Right lobe of liver (tissue), 6 donors: Measurements from ENCODE around the gene C1orf210. TPM values are rescaled to one million over a fixed set of nuclear protein-coding genes. Genes with fewer than 3 reads are reported as not detected.

ENCODE experiments used
- ATAC-seq, 4 donors: fragments of 200-7000 bp; cut with Tn5 transposase; one replicate each; pipeline ENCODE4 v1.9.1; 2020; ENCODE audit warnings: mild to moderate bottlenecking in 4 of 4, moderate library complexity in 4 of 4
- DNase-seq, 3 donors: peaks; one replicate each; pipeline ENCODE4 v3.0.0-alpha.2; 2020
- H3K27ac ChIP-seq, 3 donors: fragments of 200-600 bp; one replicate each; pipeline ENCODE4 v1.8.0; 2022
- H3K27me3 ChIP-seq, 2 donors: fragments of 200-600 bp; one replicate each; pipeline ENCODE4 v1.8.0; 2022
- H3K36me3 ChIP-seq, 4 donors: fragments of 200-600 bp; sonication (generic) in 1 of 4; one replicate each; pipeline versions ENCODE4 v1.5.1 to v1.8.0; 2017 to 2022; ENCODE audit warnings: control low read depth in 1 of 4
- H3K4me1 ChIP-seq, 4 donors: fragments of 200-600 bp; sonication (generic) in 1 of 4; one replicate each; pipeline versions ENCODE4 v1.5.1 to v1.8.0; 2017 to 2022; ENCODE audit warnings: control low read depth in 1 of 4
- H3K4me3 ChIP-seq, 3 donors: fragments of 200-600 bp; one replicate each; pipeline ENCODE4 v1.8.0; 2022
- H3K9me3 ChIP-seq, 4 donors: fragments of 200-600 bp; sonication (generic) in 1 of 4; one replicate each; pipeline versions ENCODE4 v1.5.1 to v1.8.0; 2017 to 2022; ENCODE audit warnings: control low read depth in 1 of 4
- CTCF ChIP-seq, 4 donors: fragments of 200-600 bp in 3 of 4; fragments of 450-650 bp in 1 of 4; IDR thresholded peaks; one replicate each; pipeline versions ENCODE4 v1.5.1 to v1.8.0; 2016 to 2022; ENCODE audit warnings: antibody characterized with exemption in 4 of 4, mild to moderate bottlenecking in 2 of 4
- POLR2A ChIP-seq: fragments of 450-650 bp; IDR thresholded peaks from one replicate; pipeline ENCODE4 v1.6.1; 2017; ENCODE audit warnings: antibody characterized with exemption, mild to moderate bottlenecking
- WGBS: methylation state at CpG from one replicate; pipeline ENCODE4 v1.1.6; 2018; ENCODE audit warnings: low coverage, low lambda C conversion rate; ENCODE audit not compliant: insufficient coverage; ENCODE audit errors: missing lambda C conversion rate; 5-methylcytosine and 5-hydroxymethylcytosine counted together
- intact Hi-C, 2 donors: fragments of 100-400 bp; cut with DNase I; formaldehyde crosslinking; loops; one replicate each; pipeline versions ENCODE4 v1.11.2 to v1.14.1; 2022
- total RNA-seq, 6 experiments: library from RNA; depleted of rRNA in 2 of 6; stranded (reverse); fragments of >200 nt in 2 of 6; fragmentation: NEBNext Ultra II Directional in 3 of 6; extraction: Animal tissue kit (Norgen Biotek cat#: 25700) in 3 of 6; gene quantifications; one replicate each; pipeline versions ENCODE4 v1.1.0 to v1.2.4, GENCODE V29; 2016 to 2023
- donor health status: DM: no; HTN: yes; CAD: no.
- donor health status: DM: no; HTN: no; CAD: no.
- donor health status: DM: no; HTN: no; CAD: no.
- donor health status: DM: no; HTN: yes; CAD: no.
- donor health status: DM: no; HTN: yes; CAD: no.

The C1orf210 gene
- total RNA-seq, 6 experiments from 2014 or later: 0.58 to 2.7 (median 1.7) TPM

DNA sequence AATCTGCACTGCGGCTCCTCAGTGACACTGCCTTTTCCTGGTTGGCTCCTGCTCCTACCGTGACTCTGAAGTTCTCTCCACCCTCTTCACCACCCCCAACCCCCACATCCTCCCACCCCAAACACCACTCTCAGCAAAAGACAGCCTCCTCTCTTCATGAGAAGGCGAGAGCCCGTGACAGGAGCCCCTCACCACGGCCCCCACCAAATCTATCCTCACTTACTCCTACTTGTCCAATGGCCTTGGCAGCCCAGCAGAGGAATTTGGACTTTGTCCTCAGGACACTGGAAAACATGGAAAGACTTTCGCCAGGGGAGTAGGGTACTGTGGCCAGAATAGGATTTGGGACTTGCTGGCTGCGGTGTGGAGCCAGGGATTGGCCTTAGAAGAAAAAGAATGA is 8.7 kb downstream of the C1orf210 start:
- intact Hi-C loops: no loop called here
- H3K27ac ChIP-seq: peak overlapping the region in 2 of 3 donors; percentile 77 to 87
- ATAC-seq: peak; percentile 70 to 75 (median 74)

GRCh38 chr1:43275826-43276620 is 9.4 kb downstream of the C1orf210 start:
- ATAC-seq (peak; percentile 10 to 17 (median 14)), DNase-seq (peak; percentile 6 to 47 (median 41))
- no peak for TF ChIP-seq CTCF (IDR thresholded peaks at IDR 0.05)
- no peak for TF ChIP-seq POLR2A
- intact Hi-C loops: no loop called here
- peak overlapping the region in 2 of 3 donors; percentile 29 to 33 for H3K4me3 ChIP-seq
- H3K36me3 ChIP-seq: no peaks in the 10 kb centered on the region
- peaks cover 0 to 36% (median 9%) of the 10 kb centered on the region in 4 donors for H3K4me1 ChIP-seq
- H3K9me3 ChIP-seq: no peaks in the 10 kb centered on the region
- H3K27ac ChIP-seq: peak overlapping the region in 2 of 3 donors; percentile 77 to 87
- H3K27me3 ChIP-seq: no peaks in the 10 kb centered on the region
- WGBS: 93% methylated on average over 6 of the region's 12 CpGs

More for the DNA sequence above, 8.7 kb downstream of the C1orf210 start:
- 9% methylated on average over 7 of the region's 7 CpGs for WGBS
- peak overlapping the region in 2 of 3 donors; percentile 29 to 33 for H3K4me3 ChIP-seq
- no peaks in the 10 kb centered on the region for H3K9me3 ChIP-seq
- DNase-seq: peak; percentile 29 to 74 (median 68)
- H3K27me3 ChIP-seq: no peaks in the 10 kb centered on the region
- H3K4me1 ChIP-seq: peaks cover 0 to 43% (median 11%) of the 10 kb centered on the region in 4 donors
- H3K36me3 ChIP-seq: no peaks in the 10 kb centered on the region
- TF ChIP-seq CTCF (IDR thresholded peaks at IDR 0.05): no peak

GRCh38 chr1:43274804-43275180 is 10.6 kb downstream of the C1orf210 start:
- Histone ChIP-seq H3K36me3 (no peaks in the 10 kb centered on the region), H3K27ac (no peak overlapping the region), H3K27me3 (no peaks in the 10 kb centered on the region), H3K4me1 (peaks cover 0 to 34% (median 9%) of the 10 kb centered on the region in 4 donors), H3K9me3 (no peaks in the 10 kb centered on the region), H3K4me3 (no peak overlapping the region)
- intact Hi-C loops: no loop called here
- ATAC-seq: no peak
- WGBS: 94% methylated on average over 2 of the region's 8 CpGs
- DNase-seq: peak; percentile 6 to 36 (median 33)
- TF ChIP-seq POLR2A (no peak), CTCF (IDR thresholded peaks at IDR 0.05) (no peak)

- Histone ChIP-seq H3K4me1 (peaks cover 0 to 31% (median 9%) of the 10 kb centered on the region in 4 donors), H3K4me3 (no peak overlapping the region), H3K27ac (no peak overlapping the region), H3K27me3 (no peaks in the 10 kb centered on the region), H3K36me3 (no peaks in the 10 kb centered on the region), H3K9me3 (no peaks in the 10 kb centered on the region)
- DNase-seq (peak; percentile 18 to 30 (median 20)), ATAC-seq (peak in 1 of 4 donors; percentile 7)
- 49% methylated on average over 8 of the region's 11 CpGs for WGBS
- intact Hi-C loops: no loop called here
- TF ChIP-seq POLR2A (no peak), CTCF (IDR thresholded peaks at IDR 0.05) (no peak)
These were observed 11.1 kb downstream of the C1orf210 start for GRCh38 chr1:43274125-43274803.
